Muscle of arm (tissue), 12 donors: ENCODE results near the gene CLN3. TPM values are rescaled to one million over a fixed set of nuclear protein-coding genes. Genes with fewer than 3 reads are reported as not detected.
"Not testable (repeated sequence)": the region's sequence is repeated elsewhere in the genome, so short reads cannot be mapped to it uniquely, and the experiment has no call there.

ENCODE experiments used
- DNase-seq: peaks from one replicate; pipeline ENCODE4 v3.0.0-alpha.2; 2013
- polyA plus RNA-seq, 12 donors: library from polyadenylated mRNA; unstranded; fragments of 120-200 nt; gene quantifications; one replicate each; pipeline ENCODE4 v1.2.1, GENCODE V29; 2013; ENCODE audit not compliant: insufficient read length in 12 of 12

CLN3 gene
- polyA plus RNA-seq, 12 donors: 13.0 to 73.2 (median 14.1) TPM; not detected in 1

DNA sequence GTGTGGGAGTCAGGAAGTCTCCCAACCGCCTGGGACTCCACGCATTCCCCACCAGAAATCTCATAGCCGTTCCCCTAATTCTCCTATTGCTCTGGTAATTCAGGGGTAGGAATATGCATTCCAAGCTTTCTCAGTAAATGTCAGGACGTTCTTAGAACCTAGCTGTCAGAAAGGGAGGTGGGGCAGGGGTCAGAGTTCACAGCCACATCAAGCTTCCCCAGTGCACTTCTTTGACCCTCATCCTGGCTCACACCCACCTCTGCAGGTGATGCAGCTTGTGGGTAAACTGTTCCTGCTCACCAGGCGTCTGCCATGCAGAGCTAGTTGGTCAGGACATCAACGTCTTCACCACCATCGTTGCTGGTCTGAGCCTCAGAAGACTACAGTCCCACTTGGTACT is 28.8 kb upstream of the CLN3 start:
- DNase-seq: no peak

GRCh38 chr16:28514246-28514645 is 22.4 kb upstream of the CLN3 start:
- DNase-seq: no peak

DNA sequence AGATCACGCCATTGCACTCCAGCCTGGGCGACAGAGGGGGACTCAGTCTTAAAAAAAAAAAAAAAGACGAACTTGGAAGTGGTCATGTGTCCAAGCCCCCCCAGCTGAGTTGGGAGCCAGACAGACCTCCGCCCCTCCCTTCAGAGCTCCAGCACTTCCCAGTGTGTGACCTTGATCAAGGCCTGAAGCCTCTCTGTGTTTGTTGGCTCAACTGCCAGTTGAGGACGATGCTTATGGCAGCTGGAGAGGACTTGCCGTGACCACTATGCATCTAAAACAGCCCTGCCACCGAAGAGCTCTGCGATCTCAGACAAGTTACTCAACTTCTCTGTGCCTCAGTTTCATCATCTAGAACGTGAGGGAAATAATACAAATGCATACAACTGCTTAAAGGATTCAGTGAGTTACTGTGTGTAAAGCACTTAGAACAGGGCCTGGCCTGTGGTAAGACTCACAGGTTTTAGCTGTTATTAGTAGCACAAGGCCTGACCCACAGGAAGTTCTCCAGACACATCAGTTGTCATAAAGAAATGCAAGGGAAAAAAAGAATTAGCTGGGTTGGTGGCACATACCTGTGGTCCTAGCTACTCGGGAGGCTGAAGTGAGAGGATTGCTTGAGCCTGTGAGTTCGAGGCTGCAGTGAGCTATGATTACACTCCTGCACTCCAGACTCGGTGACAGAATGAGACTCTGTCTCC is 21.8 kb upstream of the CLN3 start:
- DNase-seq: no peak

- DNase-seq: no peak
Measured at GRCh38 chr16:28511801-28512789, 20.2 kb upstream of the CLN3 start.

DNA sequence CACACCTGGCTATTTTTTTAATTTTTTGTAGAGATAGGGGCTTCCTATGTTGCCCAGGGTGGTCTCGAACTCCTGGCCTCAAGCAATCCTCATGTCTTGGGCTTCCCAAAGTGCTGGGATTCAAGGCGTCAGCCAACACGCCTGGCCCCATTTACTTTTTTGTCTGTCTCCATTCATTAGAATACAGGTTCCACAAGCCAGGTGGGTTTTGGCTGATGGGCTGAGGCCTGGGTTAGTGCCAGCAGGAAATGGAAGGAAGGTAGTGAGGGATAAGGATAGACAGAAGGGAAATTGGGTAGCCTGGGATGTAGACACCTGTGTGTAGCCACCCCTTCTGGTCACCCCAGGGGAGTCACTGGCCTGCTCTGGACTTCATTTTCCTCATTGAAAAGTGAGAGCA is 19.2 kb upstream of the CLN3 start:
- no peak for DNase-seq

DNA sequence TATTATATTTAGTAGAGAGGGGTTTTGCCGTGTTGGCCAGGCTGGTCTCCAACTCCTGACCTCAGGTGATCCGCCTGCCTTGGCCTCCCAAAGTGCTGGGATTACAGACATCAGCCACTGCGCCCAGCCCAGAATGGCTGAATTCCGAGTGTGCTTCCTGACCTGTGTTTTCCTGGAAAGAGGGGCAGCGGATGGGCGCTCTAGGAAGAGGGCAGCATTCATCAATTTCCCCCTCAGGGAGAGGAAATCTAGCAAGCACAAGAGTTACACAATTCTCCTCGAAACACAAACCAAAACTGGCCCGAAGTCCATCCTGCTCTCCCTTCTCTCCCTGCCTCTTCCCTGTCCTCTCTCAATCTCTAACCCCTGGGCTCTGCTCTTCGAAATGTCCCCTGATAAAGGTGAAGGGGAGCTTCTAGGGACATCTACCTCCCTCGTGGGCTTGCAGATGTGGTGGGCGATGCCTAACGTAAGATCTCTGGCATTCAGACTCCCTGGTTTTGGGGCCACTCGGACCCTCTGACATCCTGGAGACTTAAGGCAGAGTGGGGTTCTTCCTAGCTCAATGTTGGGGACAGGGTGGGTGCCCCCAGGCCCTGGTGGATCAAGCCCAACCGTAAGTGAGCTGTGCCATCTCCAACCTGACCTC is 13.7 kb upstream of the CLN3 start:
- no peak for DNase-seq

- DNase-seq: no peak
Measured at GRCh38 chr16:28504707-28505404, 13.0 kb upstream of the CLN3 start.

DNA sequence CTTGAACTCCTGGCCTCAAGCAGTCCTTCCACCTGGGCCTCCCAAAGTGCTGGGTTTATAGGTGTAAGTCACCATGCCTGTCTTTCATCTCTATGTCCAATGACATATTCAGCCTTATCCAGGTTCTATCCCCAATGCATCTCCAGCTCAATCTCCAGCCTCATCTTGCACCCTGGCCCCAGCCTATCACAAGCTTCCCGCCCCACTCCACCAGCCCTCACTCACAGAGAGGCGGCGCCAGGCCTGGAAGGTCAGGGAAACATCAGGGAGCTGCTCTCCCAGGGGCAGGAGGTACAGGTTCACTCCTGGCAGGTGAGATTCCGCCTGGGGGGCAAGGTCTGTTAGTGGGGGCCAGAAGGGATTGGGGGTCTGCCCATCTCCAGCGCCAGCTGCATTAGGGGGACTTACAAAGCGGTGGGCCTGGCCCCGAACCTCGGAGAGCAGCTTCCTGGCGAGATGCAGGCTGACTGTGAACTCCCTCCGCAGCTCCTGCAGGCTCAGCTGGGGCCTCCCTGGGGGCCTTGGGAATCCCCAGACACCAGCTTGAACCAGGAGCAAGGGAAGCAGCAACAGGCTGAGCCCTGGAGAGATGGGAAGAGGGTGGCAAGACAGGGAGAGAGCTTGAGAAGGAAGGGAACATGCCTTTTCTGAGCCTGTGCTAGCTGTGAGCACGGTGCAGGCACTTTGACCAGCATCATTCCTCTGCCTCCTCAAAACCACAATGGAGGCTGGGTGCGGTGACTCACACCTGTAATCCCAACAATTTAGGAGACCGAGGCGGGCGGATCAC is 11.8 kb upstream of the CLN3 start:
- no peak for DNase-seq

- no peak for DNase-seq
Measured at GRCh38 chr16:28502290-28502689, 10.4 kb upstream of the CLN3 start.

GRCh38 chr16:28501258-28502232 is 9.7 kb upstream of the CLN3 start:
- no peak for DNase-seq

DNA sequence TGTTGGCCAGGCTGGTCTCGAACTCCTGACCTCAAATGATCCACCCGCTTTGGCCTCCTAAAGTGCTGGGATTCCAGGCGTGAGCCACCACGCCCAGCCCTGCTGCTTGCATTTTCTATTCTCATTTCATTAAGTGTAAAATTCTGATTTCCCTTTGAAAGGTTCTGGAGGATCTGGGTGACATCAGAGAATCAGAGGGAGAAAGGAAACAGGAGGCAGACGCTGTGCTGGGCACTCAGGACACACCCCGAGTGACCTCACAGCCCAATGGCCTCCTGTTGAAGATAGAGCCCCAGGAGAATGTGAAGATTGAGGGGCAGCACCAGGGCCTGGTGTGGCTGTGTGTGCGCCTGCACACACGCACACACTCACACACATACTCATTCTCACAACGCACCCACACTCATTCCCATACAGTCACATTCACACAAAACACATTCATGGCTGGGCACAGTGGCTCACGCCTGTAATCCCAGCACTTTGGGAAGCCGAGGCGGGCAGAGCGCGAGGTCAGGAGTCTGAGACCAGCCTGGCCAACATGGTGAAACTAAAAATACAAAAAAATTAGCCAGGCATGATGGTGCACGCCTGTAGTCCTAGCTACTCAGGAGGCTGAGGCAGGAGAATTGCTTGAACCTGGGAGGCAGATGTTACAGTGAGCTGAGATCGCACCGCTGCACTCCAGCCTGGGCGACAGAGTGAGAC is 8.8 kb upstream of the CLN3 start:
- not testable (repeated sequence) for DNase-seq

GRCh38 chr16:28499854-28500253 is 8.0 kb upstream of the CLN3 start:
- no peak for DNase-seq

DNA sequence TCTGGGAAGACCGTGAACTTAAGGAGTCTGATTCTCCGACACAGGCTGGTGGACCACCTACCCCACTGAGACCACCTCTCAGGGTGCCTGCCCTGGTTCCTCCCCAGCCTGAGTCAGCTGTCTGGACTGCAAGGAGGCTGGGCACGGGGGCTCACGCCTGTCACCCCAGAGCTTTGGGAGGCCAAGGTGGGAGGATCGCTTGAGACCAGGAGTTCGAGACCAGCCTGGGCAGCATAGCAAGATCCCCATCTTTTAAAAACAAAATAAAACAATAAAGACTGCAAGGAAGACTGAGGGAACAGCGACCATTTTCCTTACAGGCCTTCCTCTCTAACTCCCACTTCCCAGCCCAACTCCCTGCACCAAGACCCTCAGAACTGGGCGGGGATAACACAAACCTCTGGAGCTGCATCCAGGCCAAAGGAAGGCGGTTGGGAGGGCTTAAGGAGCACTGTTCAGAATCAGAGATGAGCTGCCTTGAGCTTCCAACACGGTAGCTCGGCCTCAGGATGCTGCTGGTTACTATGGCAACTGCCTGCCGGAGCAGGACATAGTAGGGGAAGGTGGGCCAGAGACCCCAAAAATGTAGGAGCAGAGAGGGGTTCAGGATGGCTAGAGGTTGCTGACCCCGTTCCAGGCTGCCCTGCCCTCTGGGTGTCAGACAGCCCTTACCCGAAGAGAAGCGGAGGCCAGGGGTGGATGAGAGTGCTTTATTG is 7.0 kb upstream of the CLN3 start:
- no peak for DNase-seq

GRCh38 chr16:28497861-28498599 is 6.2 kb upstream of the CLN3 start:
- DNase-seq: no peak

DNA sequence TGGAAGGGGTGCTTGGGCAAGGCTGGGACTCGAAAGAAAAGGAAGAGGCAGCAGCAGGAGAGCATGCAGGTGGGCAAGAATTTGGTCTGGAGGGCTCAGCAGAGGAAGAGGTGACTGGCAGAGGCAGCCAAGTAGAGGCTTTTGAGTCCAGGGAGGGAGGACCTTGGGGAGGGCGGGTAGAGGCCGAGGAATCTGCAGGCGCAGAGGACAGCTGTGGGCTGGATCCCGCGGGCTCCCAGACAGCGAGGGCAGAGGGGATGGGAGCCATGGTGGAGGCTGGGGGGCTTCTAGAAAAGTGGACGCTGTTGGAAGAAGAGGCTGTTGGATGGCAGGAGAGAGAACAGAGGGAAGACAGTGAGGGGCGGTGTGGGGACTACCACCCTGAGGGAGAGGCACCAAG is 5.5 kb upstream of the CLN3 start:
- DNase-seq: no peak

DNA sequence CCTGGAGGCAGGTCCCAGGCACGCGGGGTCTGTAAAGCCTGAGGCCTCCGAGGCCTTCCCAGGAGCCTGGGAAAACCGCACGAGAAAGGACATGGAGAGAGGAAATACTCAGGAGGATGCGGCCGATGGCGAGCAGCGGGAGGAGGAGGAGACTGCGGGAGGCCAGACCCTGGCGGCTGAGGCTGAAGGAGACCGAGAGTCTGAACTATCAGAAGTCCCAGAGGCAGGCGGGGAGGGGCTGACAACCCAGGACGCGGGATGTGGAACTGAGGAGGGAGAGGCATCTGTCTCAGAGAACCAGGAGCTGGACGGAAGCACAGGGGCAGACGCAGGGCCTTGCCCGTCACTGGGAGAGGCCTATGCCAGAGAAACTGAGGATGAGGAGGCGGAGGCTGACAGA is 5.0 kb upstream of the CLN3 start:
- DNase-seq: no peak
